Measurements from ENCODE around the gene RASGRF2. TPM values are rescaled to one million over a fixed set of nuclear protein-coding genes. Genes with fewer than 3 reads are reported as not detected.

The RASGRF2 gene
- total RNA-seq, 1 experiment from 2014 or later, result 5.3 TPM

DNA sequence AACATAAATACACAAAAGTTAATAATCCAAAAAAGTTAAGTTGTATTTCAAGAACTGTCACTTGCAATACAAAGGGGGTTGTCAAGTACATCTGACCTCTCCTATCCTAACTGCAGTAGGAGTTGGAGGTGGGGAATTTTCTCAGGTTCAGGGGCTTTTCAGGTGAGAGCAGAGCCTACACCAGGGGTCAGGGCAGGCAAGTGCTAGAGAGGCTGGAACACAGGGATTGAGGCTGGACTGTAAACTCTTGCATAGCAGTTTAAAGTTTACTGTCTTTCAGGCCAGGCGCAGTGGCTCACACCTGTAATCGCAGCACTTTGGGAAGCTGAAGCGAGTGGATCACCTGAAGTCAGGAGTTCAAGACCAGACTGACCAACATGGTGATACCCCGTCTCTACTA is 25.4 kb upstream of the RASGRF2 start:
- DNase-seq, result no peak
- no peaks in the 10 kb centered on the region for H3K36me3 ChIP-seq (replicated peaks; ENCODE audit: control insufficient read depth, insufficient read depth, low read length)
- H3K4me3 ChIP-seq (ENCODE audit: insufficient read depth, low read depth, low read length), result no peak overlapping the region
- no peaks in the 10 kb centered on the region for H3K27me3 ChIP-seq (ENCODE audit: control insufficient read depth, insufficient read depth, low read length)

DNA sequence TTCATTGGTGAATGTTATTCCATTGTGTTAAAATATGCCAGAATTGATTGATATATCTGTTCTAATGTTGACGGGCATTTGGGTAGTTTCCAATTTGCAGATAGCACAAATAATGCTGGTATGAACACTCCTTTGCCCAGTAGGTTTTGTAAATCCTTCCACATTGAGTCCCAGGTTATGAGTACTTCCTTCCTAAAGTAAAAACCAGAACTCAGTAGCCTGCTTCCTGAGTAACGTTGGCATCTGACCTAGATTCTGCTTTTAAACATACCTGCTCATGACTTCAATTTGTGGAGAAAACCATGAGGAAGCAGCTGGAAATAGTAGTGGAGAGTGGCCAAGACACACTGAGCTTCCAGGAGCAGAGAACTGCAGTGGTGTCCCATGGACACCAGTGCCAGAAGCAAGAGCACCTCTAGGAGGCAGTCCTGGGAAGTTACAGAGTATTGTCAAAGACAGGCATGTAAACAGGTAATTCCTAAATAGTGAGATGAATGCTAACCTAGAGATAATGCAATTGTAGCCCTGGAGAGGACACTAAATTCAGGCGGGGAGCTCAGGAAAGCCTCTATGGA is 24.3 kb upstream of the RASGRF2 start:
- H3K27me3 ChIP-seq (ENCODE audit: control insufficient read depth, insufficient read depth, low read length), result no peaks in the 10 kb centered on the region
- H3K36me3 ChIP-seq (replicated peaks; ENCODE audit: control insufficient read depth, insufficient read depth, low read length), result no peaks in the 10 kb centered on the region
- no peak overlapping the region for H3K4me3 ChIP-seq (ENCODE audit: insufficient read depth, low read depth, low read length)
- DNase-seq, result peak; percentile 50

DNA sequence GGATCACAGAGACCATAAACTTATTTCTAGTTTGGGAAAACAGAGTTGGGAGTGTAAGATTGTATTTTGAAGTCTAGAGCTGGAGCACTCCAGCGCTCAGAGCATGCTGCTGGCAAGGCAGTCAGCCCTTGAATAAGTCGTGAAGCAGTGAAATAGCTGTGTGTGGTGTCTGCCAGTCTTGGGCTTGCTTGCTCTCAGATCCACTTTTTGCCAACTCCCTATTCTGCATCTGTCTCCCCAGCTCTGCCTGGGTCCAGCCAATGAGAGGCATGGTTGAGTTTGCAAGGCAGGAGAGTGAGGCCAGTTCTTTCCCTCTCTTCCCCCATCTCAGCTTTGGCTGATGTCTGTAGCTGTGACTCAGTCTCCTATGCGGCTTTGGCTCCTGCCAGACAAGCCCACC is 23.3 kb upstream of the RASGRF2 start:
- Histone ChIP-seq H3K36me3 (replicated peaks; ENCODE audit: control insufficient read depth, insufficient read depth, low read length) (no peaks in the 10 kb centered on the region), H3K27me3 (ENCODE audit: control insufficient read depth, insufficient read depth, low read length) (no peaks in the 10 kb centered on the region), H3K4me3 (ENCODE audit: insufficient read depth, low read depth, low read length) (no peak overlapping the region)
- DNase-seq, result no peak

DNA sequence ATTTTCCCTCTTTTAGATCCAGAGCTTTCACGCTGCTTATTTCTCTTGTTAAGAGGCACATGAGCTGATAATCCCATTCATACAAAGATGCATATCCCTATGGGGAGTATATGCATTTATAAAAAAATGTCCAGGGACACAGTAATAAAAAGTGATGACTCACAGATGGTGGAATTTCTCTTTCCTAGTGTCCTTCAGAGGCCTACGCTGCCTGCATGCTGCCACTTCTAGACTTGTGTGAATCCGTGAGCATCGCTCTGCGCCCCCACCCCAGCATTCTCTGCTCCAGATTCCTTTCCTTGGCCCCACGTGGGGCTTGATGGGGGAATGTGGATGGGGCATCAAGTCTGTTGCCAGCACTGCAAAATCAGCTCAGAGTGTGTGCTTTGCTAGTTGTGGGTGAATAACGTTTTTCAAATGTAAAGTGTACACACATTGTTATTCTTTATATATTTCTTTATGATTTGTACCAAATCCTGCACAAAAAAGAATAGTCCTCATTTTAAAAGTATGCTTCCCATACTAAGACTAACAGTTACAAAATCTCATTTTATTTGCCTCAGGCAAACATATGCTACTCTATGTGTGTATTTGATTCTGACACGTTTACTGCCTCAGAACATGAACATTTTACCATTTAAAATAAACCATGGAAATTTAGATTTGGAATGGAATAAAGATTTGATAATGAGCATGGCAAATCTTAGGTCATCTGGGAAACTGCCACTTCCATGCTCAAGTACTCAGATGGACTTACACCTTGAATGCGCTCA is 22.4 kb upstream of the RASGRF2 start:
- H3K36me3 ChIP-seq (replicated peaks; ENCODE audit: control insufficient read depth, insufficient read depth, low read length), result no peaks in the 10 kb centered on the region
- no peak overlapping the region for H3K4me3 ChIP-seq (ENCODE audit: insufficient read depth, low read depth, low read length)
- H3K27me3 ChIP-seq (ENCODE audit: control insufficient read depth, insufficient read depth, low read length), result no peaks in the 10 kb centered on the region
- no peak for DNase-seq

DNA sequence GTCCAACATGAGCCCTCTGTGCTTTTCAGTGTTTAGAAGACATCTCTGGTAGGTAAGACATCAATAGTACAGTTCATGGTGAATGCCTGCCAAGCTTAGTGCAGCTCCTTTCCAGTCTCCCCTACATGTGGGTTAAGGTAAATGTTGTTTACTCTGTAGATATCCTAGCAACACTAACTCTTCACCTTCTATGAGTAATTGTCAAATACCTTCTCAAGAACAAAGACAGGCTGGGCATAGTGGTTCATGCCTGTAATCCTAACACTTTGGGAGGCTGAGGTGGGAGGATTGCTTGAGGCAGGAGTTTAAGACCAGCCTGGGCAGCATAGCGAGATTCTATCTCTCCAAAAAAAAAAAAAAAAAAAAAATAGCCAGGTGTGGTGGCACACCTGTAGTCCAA is 18.7 kb upstream of the RASGRF2 start:
- DNase-seq, result no peak
- H3K36me3 ChIP-seq (replicated peaks; ENCODE audit: control insufficient read depth, insufficient read depth, low read length), result no peaks in the 10 kb centered on the region
- H3K4me3 ChIP-seq (ENCODE audit: insufficient read depth, low read depth, low read length), result no peak overlapping the region
- H3K27me3 ChIP-seq (ENCODE audit: control insufficient read depth, insufficient read depth, low read length), result no peaks in the 10 kb centered on the region

DNA sequence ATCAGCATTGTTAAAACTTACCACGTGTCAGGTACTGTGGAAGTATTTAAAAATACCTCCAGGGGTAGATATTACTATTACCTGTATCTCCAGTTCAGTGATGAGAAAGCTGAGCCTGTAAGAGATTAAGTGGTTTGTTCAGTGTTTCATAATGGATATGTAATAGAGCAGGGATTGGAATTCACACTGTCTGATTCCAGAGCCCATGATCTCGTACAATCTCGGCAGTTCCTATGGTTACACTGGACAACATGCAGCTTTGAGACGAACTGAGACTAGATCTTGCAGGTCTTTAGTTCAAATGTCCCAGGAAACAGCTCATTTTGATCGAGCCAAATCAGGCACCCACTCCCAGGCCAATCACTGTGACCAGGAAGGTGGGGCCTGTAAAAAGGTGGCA is 8.8 kb upstream of the RASGRF2 start:
- no peaks in the 10 kb centered on the region for H3K27me3 ChIP-seq (ENCODE audit: control insufficient read depth, insufficient read depth, low read length)
- no peak overlapping the region for H3K4me3 ChIP-seq (ENCODE audit: insufficient read depth, low read depth, low read length)
- no peak for DNase-seq
- no peaks in the 10 kb centered on the region for H3K36me3 ChIP-seq (replicated peaks; ENCODE audit: control insufficient read depth, insufficient read depth, low read length)

DNA sequence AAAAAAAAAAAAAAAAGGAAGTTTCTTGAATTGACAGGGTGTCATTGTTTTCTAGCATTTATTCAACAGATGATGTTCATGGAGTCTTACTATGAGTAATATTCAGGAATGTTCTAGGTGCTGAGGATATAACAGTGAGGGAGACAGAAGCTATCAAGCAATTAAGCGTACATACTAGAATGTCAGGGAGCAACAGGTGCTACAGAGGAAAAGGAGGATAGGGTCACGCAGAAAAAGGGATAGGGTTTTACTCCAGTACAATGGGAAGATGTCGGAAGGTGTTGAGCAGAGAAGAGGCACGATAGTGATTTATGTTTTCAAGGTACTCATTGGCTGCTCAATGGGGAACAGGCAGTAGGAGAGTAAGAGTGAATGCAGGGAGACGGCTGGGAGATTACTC is 6.6 kb upstream of the RASGRF2 start:
- no peaks in the 10 kb centered on the region for H3K27me3 ChIP-seq (ENCODE audit: control insufficient read depth, insufficient read depth, low read length)
- no peaks in the 10 kb centered on the region for H3K36me3 ChIP-seq (replicated peaks; ENCODE audit: control insufficient read depth, insufficient read depth, low read length)
- no peak for DNase-seq
- H3K4me3 ChIP-seq (ENCODE audit: insufficient read depth, low read depth, low read length), result no peak overlapping the region

DNA sequence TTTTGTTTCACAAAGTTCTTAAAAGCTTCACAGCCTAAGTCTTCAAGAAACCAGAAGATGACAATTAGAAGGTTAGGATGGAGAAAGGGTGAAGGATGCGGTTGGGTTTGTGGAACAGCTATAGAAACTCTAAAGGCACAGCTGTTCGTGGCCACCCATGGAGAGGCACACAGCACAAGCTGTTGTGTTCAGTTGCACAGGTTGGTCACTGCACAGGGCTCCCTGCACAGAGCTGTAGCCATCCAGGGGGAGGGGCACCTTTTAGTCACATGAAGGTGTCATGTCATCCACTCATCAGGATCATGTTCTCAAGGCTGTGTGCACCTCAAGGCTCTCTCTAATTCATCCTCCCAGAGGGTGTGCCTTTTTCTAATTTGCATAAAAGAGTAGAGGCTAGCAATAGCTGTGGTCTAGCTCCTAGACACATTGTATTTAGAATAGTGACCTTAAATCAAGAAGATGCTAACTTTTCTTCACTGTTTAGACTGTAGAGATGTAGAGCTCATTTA is 5.0 kb upstream of the RASGRF2 start:
- no peaks in the 10 kb centered on the region for H3K36me3 ChIP-seq (replicated peaks; ENCODE audit: control insufficient read depth, insufficient read depth, low read length)
- H3K4me3 ChIP-seq (ENCODE audit: insufficient read depth, low read depth, low read length), result no peak overlapping the region
- peaks cover 3% of the 10 kb centered on the region for H3K27me3 ChIP-seq (ENCODE audit: control insufficient read depth, insufficient read depth, low read length)
- no peak for DNase-seq

DNA sequence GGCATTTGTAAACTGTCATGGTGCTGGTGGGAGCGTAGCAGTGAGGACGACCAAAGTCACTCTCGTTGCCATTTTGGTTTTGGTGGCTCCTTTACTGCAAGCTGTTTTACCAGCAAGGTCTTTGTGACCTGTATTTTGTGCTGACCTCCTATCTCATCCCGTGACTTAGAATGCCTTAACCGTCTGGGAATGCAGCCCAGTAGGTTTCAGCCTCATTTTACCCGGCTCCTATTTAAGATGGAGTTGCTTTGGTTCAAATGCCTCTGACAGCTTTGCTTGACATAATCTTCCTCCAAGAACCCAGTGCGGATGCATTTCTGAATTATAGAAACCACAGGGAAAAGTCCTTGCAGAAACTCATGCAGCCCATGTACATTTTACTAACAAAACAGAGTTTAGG is 3.9 kb upstream of the RASGRF2 start:
- no peaks in the 10 kb centered on the region for H3K36me3 ChIP-seq (replicated peaks; ENCODE audit: control insufficient read depth, insufficient read depth, low read length)
- no peak overlapping the region for H3K4me3 ChIP-seq (ENCODE audit: insufficient read depth, low read depth, low read length)
- no peak for DNase-seq
- peaks cover 11% of the 10 kb centered on the region for H3K27me3 ChIP-seq (ENCODE audit: control insufficient read depth, insufficient read depth, low read length)

DNA sequence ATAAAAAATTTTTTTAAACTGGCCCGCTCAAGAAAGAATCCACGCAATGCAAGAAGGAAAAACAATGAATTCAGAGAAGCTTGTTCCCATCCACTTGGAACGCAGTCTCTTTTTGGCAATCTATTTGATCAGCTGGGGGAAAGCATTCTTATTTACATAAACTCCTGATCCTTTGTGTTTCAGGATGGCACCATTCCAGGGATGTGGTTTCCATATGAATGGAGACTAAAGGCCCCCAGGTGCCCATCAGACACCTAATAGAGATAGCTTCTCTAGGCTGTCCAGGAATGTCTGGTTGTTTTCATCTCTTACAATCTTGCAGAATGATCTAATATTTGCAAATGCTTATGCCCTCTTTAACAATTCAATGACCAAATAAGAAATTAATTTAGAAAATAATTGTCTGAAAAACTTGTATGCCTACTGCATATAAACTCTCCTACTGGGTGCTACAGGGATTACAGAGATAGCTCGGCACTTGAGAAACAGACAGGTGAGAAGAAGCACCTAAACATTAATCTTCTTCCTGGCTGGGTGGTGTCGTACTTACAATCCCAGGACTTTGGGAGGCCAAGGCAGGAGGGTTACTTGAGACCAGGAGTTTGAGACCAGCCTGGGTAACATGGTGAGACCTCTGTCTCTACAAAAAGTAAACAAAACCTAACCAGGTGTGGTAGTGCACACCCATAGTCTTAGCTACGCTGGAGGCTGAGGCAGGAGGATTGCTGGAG is 3.0 kb upstream of the RASGRF2 start:
- Histone ChIP-seq H3K36me3 (replicated peaks; ENCODE audit: control insufficient read depth, insufficient read depth, low read length) (no peaks in the 10 kb centered on the region), H3K4me3 (ENCODE audit: insufficient read depth, low read depth, low read length) (no peak overlapping the region), H3K27me3 (ENCODE audit: control insufficient read depth, insufficient read depth, low read length) (peaks cover 19% of the 10 kb centered on the region)
- DNase-seq, result peak; percentile 40

DNA sequence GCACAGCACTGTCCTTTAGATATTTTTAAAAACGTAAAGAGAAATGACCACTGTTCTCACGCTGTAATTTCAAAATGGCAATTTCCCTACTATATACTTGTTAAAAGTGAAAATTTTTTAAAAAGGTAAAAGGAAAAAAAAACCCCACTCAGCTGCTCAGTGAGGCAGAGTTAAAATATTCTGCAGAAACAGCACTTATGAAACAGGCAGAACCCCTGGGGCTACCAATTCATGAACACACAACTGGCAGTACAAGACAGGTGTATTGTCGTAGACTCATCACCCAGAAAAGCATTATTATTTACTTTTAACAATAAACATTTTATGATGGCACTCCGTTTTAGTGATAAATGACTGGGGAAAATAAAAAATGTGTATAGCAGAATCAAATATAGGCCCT is 1.5 kb upstream of the RASGRF2 start:
- no peaks in the 10 kb centered on the region for H3K36me3 ChIP-seq (replicated peaks; ENCODE audit: control insufficient read depth, insufficient read depth, low read length)
- peaks cover 19% of the 10 kb centered on the region for H3K27me3 ChIP-seq (ENCODE audit: control insufficient read depth, insufficient read depth, low read length)
- no peak overlapping the region for H3K4me3 ChIP-seq (ENCODE audit: insufficient read depth, low read depth, low read length)
- DNase-seq, result no peak

DNA sequence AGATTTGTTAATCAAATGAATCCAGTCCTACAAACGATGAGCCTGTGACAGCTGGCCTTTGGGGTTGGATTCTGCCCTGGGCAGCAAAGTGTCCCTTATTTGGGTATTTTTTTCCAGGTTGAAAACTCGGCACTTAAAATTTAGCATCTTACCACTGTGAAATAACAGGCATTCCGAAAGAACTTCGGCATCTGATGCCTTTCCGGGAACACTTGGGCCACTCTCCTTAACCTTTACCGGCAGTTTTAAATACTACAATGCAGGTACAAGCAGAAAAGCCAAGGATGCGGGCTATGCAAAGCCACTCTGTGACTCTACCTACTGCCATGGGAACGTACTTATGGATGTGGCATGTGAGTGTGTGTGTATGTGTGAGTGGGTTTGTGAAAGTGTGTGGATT is 1.0 kb upstream of the RASGRF2 start:
- DNase-seq, result no peak
- Histone ChIP-seq H3K36me3 (replicated peaks; ENCODE audit: control insufficient read depth, insufficient read depth, low read length) (no peaks in the 10 kb centered on the region), H3K27me3 (ENCODE audit: control insufficient read depth, insufficient read depth, low read length) (peaks cover 19% of the 10 kb centered on the region), H3K4me3 (ENCODE audit: insufficient read depth, low read depth, low read length) (peak overlapping the region; percentile 66; the same call in 1 of the 2 replicates)

DNA sequence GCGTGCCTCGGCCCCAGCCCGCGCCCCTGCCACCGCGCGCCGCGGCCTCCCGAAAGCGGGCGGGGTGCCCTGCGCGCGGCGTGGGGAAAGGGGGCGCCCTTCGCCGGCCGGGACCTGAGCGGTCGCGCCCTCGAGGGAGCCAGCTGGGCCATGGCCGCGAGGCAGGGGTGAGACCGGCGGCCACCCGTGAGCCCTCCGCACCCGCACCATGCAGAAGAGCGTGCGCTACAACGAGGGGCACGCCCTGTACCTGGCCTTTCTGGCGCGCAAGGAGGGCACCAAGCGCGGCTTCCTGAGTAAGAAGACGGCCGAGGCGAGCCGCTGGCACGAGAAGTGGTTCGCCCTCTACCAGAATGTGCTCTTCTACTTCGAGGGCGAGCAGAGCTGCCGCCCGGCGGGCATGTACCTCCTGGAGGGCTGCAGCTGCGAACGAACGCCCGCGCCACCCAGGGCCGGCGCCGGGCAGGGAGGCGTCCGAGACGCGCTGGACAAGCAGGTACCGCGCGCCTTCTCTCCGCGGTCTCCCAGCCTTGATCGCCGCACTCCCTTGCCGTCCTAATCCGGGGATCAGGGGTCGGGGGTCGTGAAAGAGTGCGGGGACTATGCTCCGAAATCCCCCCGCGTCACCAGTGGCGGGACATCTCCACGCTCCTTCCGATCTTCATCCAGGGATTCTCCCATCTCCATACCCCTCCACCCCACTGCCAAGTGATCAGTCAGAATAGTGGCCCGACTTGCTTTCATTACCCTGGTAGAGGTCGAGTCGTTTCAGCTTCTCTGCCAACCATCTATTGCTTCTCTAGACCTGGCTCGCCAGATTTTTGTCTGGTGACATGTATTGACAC is 590 bp downstream of the RASGRF2 start:
- Histone ChIP-seq H3K27me3 (ENCODE audit: control insufficient read depth, insufficient read depth, low read length) (peaks cover 19% of the 10 kb centered on the region), H3K4me3 (ENCODE audit: insufficient read depth, low read depth, low read length) (peak overlapping the region; percentile 66), H3K36me3 (replicated peaks; ENCODE audit: control insufficient read depth, insufficient read depth, low read length) (no peaks in the 10 kb centered on the region)
- peak; percentile 73 for DNase-seq
